ENCODE results near the gene KCNJ16.

The KCNJ16 gene

DNA sequence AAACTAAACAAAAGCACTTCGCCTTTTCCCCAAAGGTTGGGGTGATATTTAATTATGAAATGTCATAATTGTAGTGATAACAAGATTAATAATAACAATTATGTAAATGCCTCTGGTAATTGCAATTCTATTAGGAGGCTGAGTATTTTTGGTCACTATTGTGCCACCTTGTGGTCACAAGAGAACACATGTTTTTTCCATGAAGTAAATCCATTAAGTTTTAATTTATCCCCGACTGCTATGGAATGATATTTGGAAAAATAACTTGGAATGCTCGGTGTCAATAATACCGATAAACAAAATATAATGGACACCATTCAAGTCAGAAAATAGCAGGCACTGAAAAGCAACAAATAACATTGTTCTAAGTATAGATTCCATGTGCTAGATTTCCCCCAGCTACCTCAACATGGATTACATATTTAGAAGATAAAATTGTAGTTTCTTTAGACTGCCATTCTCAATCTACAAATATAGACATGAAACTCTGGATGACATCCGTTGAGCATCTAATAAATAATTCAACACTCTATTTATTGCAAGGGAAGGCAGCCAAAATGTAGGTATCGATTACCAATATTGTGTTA lies 69.3 kb downstream of the KCNJ16 start:
- no peak for DNase-seq (ENCODE audit: low spot score)
- in situ Hi-C loops (cut with MboI; ENCODE audit: low sequenced_read_pairs, unreplicated experiment) = loop anchor here (10.0 kb wide), 1 partner anchor 550 kb away; no protein-coding TSS in a partner anchor
- TF ChIP-seq, protein P1, sequence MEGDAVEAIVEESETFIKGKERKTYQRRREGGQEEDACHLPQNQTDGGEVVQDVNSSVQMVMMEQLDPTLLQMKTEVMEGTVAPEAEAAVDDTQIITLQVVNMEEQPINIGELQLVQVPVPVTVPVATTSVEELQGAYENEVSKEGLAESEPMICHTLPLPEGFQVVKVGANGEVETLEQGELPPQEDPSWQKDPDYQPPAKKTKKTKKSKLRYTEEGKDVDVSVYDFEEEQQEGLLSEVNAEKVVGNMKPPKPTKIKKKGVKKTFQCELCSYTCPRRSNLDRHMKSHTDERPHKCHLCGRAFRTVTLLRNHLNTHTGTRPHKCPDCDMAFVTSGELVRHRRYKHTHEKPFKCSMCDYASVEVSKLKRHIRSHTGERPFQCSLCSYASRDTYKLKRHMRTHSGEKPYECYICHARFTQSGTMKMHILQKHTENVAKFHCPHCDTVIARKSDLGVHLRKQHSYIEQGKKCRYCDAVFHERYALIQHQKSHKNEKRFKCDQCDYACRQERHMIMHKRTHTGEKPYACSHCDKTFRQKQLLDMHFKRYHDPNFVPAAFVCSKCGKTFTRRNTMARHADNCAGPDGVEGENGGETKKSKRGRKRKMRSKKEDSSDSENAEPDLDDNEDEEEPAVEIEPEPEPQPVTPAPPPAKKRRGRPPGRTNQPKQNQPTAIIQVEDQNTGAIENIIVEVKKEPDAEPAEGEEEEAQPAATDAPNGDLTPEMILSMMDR (IDR thresholded peaks at IDR 0.05; ENCODE audit: borderline replicate concordance, control extremely low read depth, extremely low read depth, insufficient read depth, missing control alignments) = no peak

DNA sequence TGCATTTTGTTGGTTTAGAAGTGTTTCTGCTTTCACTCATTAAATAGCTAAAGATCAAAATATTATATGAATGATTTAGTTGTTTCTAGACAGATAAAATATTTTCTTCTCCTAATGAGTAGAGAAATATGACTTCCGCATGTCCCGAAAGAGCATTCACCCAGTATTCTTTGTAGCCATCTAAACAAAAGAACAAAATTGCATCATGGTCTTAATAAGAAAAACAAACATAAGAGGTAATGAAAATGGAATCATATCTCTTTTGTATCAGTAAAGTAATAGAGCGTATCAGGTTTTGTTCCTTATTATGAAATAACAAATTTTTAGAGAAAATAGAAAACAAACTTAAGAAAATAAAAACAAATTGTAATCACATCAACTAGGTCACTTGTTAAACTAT lies 78.2 kb downstream of the KCNJ16 start:
- no peak for DNase-seq (ENCODE audit: low spot score)
- in situ Hi-C loops (cut with MboI; ENCODE audit: low sequenced_read_pairs, unreplicated experiment) = loop anchor here (25.0 kb wide), 1 partner anchor 409 kb away; no protein-coding TSS in a partner anchor
- TF ChIP-seq, protein P1 (IDR thresholded peaks at IDR 0.05; ENCODE audit: borderline replicate concordance, control extremely low read depth, extremely low read depth, insufficient read depth, missing control alignments) = no peak

DNA sequence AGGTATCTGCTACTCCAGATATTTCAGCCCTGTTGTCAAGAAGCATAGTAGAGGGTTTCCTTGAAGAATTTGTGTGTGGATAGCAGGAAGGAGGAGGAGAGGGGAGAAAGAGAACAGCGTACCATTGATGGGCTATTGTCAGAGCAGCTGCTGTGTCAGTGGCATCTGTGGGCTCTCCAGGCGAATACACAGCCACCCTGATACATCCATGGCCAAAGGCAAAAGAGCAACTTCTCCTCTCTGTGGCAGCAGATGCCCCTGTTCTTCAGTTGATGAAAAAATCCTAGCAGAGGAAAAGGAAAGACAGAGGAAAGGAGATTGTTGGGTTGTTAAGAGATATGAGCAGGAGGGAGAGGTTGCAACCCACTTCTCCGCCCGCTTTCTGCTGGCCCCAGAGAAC lies 82.1 kb downstream of the KCNJ16 start:
- TF ChIP-seq, protein P1 (IDR thresholded peaks at IDR 0.05; ENCODE audit: borderline replicate concordance, control extremely low read depth, extremely low read depth, insufficient read depth, missing control alignments) = no peak
- DNase-seq (ENCODE audit: low spot score) = no peak

DNA sequence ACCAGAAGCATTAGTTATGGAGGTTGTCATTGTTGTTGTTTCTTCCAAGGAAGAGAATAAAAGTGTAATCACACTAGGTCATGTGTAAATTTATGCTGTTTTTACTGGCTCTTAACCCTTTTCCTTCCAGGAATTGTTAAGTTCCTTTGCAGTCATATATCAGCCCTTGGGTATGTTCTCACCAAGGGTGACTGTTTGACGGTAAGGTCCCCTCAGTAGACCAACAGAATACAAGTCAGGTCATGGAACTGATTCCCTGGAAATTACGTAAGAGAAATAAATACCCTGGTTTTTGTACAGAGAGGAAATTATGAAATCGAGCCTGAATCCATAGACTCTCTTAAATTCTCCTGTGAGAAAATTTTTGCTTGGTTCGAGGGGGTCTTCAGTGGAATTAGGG lies 83.2 kb downstream of the KCNJ16 start:
- DNase-seq (ENCODE audit: low spot score) = no peak
- TF ChIP-seq, protein P1 (IDR thresholded peaks at IDR 0.05; ENCODE audit: borderline replicate concordance, control extremely low read depth, extremely low read depth, insufficient read depth, missing control alignments) = no peak
- in situ Hi-C loops (cut with MboI; ENCODE audit: low sequenced_read_pairs, unreplicated experiment) = loop anchor here (25.0 kb wide), 1 partner anchor 404 kb away; no protein-coding TSS in a partner anchor

More for the DNA sequence above, 82.1 kb downstream of the KCNJ16 start:
- in situ Hi-C loops (cut with MboI; ENCODE audit: low sequenced_read_pairs, unreplicated experiment) = loop anchor here (25.0 kb wide), 1 partner anchor 405 kb away; no protein-coding TSS in a partner anchor

DNA sequence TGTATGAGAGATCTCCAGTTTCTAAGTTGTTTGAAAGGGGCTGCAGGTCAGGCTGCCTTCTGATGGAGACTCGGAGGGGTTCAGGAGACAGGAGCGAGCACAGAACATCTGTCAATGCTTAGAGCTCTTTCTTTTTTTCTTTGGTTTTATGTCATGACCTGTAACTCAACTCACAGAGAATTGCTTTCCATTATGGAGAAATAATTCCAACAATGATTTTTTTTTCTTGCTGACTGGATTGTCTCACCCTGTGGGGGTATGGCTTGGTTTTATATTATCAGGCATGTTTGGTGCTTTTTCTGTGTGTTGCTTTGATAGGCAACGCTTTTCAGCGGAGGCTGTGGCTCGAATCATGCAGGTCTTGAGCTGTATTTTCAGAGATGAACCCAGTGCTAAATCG lies 83.6 kb downstream of the KCNJ16 start:
- no peak for DNase-seq (ENCODE audit: low spot score)
- TF ChIP-seq, protein P1 (IDR thresholded peaks at IDR 0.05; ENCODE audit: borderline replicate concordance, control extremely low read depth, extremely low read depth, insufficient read depth, missing control alignments) = no peak
- in situ Hi-C loops (cut with MboI; ENCODE audit: low sequenced_read_pairs, unreplicated experiment) = loop anchor here (25.0 kb wide), 1 partner anchor 404 kb away; no protein-coding TSS in a partner anchor

DNA sequence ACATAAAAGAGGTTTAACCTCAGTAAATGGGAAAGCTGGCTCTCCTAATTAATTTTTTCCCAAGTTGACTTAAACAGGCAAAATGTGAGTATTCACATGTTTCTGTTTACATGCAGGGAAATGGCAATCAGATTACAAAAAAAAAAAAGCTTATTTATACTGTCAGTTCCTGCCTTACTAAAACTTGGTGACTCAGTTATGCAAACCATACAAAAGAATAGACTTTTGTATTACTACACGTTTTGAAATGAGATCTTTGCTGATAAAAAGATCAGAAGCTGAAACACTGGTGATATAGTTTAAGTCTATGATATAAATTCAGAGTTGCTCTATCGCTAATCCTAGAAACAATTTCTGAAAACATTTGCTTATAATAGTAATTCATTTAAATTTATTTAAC lies 85.0 kb downstream of the KCNJ16 start:
- no peak for DNase-seq (ENCODE audit: low spot score)
- TF ChIP-seq, protein P1 (IDR thresholded peaks at IDR 0.05; ENCODE audit: borderline replicate concordance, control extremely low read depth, extremely low read depth, insufficient read depth, missing control alignments) = no peak
- in situ Hi-C loops (cut with MboI; ENCODE audit: low sequenced_read_pairs, unreplicated experiment) = loop anchor here (25.0 kb wide), 1 partner anchor 402 kb away; no protein-coding TSS in a partner anchor
